ENCODE measurements around the gene PEX7. TPM values are rescaled to one million over a fixed set of nuclear protein-coding genes. Genes with fewer than 3 reads are reported as not detected.

The PEX7 gene
- 10 to 100 TPM in 1 of 4 donors, 1 to 10 TPM in 2, not detected in 1; 3.4 to 11.0 (median 7.0) TPM for total RNA-seq

GRCh38 chr6:136822376-136823127 is at the start of gene PEX7:
Gene PEX7 (plus strand): TSS chr6:136822592. CDS start chr6:136822666, 74 bp downstream.
- Histone ChIP-seq H3K27ac (peak within 1 kb of the TSS; percentile 90 to 95 (median 94)), H3K9me3 (no peaks in the 10 kb centered on the region), H3K36me3 (peaks cover 0 to 5% (median 2%) of the 10 kb centered on the region in 4 donors), H3K4me1 (peaks cover 0 to 11% (median 4%) of the 10 kb centered on the region in 4 donors), H3K4me3 (peak within 1 kb of the TSS; percentile 43 to 83 (median 78)), H3K27me3 (no peaks in the 10 kb centered on the region)
- 2% methylated on average over 30 of the region's 78 CpGs; no CpG with 5 or more reads in 1 of the 2 donors for WGBS, 2 donors (ENCODE audit: low coverage in 1 of 2)
- in situ Hi-C loops (cut with MboI; ENCODE audit: low pct_ligation_motif_present in 1 of 4, low pct_unique_long_range_greater_than_20kb in 1 of 4, low sequenced_read_pairs in 3 of 4) = no loop called here
- TF ChIP-seq EP300 (IDR thresholded peaks at IDR 0.05; ENCODE audit: low read depth) = no peak
- peak; percentile 50 to 71 (median 62) for TF ChIP-seq CTCF (IDR thresholded peaks at IDR 0.05)
- peak; percentile 20 to 77 (median 63) for TF ChIP-seq POLR2AphosphoS5 (IDR thresholded peaks at IDR 0.05)
- TF ChIP-seq POLR2A (IDR thresholded peaks at IDR 0.05) = peak; percentile 55
- intact Hi-C loops (cut with DNase I; ENCODE audit: low total_unique reads) = no loop called here
- DNase-seq = peak; percentile 91

GRCh38 chr6:136772685-136773472 is 49.5 kb upstream of the PEX7 start:
- TF ChIP-seq POLR2A (IDR thresholded peaks at IDR 0.05) (no peak), POLR2AphosphoS5 (IDR thresholded peaks at IDR 0.05) (no peak), EP300 (IDR thresholded peaks at IDR 0.05; ENCODE audit: low read depth) (no peak), CTCF (IDR thresholded peaks at IDR 0.05) (no peak)
- Histone ChIP-seq H3K4me1 (peaks cover 0 to 28% (median 3%) of the 10 kb centered on the region in 4 donors), H3K4me3 (no peak overlapping the region), H3K27ac (no peak overlapping the region), H3K9me3 (no peaks in the 10 kb centered on the region), H3K27me3 (no peaks in the 10 kb centered on the region), H3K36me3 (no peaks in the 10 kb centered on the region)
- intact Hi-C loops (cut with DNase I; ENCODE audit: low total_unique reads) = no loop called here
- in situ Hi-C loops (cut with MboI; ENCODE audit: low pct_ligation_motif_present in 1 of 4, low pct_unique_long_range_greater_than_20kb in 1 of 4, low sequenced_read_pairs in 3 of 4) = no loop called here
- no peak for DNase-seq
- 68 to 85% methylated on average over 5 to 6 of the region's 6 CpGs for WGBS, 2 donors (ENCODE audit: low coverage in 1 of 2)

DNA sequence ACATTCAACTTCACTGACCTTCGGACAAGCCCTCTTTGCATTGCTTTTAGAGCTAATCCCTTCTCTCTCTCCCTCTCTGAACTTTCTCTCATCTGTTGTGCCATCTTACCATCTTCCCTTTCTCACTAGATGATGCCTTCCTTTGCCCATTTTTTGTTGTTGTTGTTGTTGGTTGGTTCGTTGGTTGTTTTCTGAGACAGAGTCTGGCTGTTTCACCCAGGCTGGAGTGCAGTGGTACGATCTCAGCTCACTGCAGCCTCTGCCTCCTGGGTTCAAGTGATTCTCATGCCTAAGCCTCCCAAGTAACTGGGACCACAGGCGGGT is 49.0 kb upstream of the PEX7 start:
- peaks cover 0 to 24% (median 3%) of the 10 kb centered on the region in 4 donors for H3K4me1 ChIP-seq
- H3K27me3 ChIP-seq = no peaks in the 10 kb centered on the region
- H3K36me3 ChIP-seq = no peaks in the 10 kb centered on the region
- DNase-seq = no peak
- WGBS, 2 donors (ENCODE audit: low coverage in 1 of 2) = 88 to 100% methylated on average over 2 to 4 of the region's 4 CpGs
- TF ChIP-seq POLR2A (IDR thresholded peaks at IDR 0.05) (no peak), EP300 (IDR thresholded peaks at IDR 0.05; ENCODE audit: low read depth) (no peak), CTCF (IDR thresholded peaks at IDR 0.05) (no peak), POLR2AphosphoS5 (IDR thresholded peaks at IDR 0.05) (no peak)
- no peaks in the 10 kb centered on the region for H3K9me3 ChIP-seq
- no peak overlapping the region for H3K27ac ChIP-seq
- in situ Hi-C loops (cut with MboI; ENCODE audit: low pct_ligation_motif_present in 1 of 4, low pct_unique_long_range_greater_than_20kb in 1 of 4, low sequenced_read_pairs in 3 of 4) (no loop called here), intact Hi-C loops (cut with DNase I; ENCODE audit: low total_unique reads) (no loop called here)
- no peak overlapping the region for H3K4me3 ChIP-seq

Data from transverse colon (tissue), 4 donors.